ENCODE measurements around the gene PILRA.
"Not testable (repeated sequence)": the region's sequence is repeated elsewhere in the genome, so short reads cannot be mapped to it uniquely, and the experiment has no call there.

- TF ChIP-seq, protein P1, sequence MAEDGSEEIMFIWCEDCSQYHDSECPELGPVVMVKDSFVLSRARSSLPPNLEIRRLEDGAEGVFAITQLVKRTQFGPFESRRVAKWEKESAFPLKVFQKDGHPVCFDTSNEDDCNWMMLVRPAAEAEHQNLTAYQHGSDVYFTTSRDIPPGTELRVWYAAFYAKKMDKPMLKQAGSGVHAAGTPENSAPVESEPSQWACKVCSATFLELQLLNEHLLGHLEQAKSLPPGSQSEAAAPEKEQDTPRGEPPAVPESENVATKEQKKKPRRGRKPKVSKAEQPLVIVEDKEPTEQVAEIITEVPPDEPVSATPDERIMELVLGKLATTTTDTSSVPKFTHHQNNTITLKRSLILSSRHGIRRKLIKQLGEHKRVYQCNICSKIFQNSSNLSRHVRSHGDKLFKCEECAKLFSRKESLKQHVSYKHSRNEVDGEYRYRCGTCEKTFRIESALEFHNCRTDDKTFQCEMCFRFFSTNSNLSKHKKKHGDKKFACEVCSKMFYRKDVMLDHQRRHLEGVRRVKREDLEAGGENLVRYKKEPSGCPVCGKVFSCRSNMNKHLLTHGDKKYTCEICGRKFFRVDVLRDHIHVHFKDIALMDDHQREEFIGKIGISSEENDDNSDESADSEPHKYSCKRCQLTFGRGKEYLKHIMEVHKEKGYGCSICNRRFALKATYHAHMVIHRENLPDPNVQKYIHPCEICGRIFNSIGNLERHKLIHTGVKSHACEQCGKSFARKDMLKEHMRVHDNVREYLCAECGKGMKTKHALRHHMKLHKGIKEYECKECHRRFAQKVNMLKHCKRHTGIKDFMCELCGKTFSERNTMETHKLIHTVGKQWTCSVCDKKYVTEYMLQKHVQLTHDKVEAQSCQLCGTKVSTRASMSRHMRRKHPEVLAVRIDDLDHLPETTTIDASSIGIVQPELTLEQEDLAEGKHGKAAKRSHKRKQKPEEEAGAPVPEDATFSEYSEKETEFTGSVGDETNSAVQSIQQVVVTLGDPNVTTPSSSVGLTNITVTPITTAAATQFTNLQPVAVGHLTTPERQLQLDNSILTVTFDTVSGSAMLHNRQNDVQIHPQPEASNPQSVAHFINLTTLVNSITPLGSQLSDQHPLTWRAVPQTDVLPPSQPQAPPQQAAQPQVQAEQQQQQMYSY (CRISPR knock-in tag; IDR thresholded peaks at IDR 0.05) = not testable (repeated sequence)
- not testable (repeated sequence) for TF ChIP-seq RAD21 (IDR thresholded peaks at IDR 0.05; ENCODE audit: insufficient read depth, low read depth, low read length); RFX5 (IDR thresholded peaks at IDR 0.05; ENCODE audit: low read depth, low read length); CTCF (IDR thresholded peaks at IDR 0.05 in 2 of 3, conservative IDR thresholded peaks at IDR 0.05 in 1 of 3; ENCODE audit: control insufficient read depth in 2 of 3, extremely low read depth in 1 of 3, insufficient read depth in 1 of 3, low read depth in 3 of 3, low read length in 3 of 3); REST (IDR thresholded peaks at IDR 0.05; ENCODE audit: low read depth, low read length); POLR2A (IDR thresholded peaks at IDR 0.05; ENCODE audit: low read depth, low read length)
These were observed 49.1 kb upstream of the PILRA start for GRCh38 chr7:100324194-100324593.
